ENCODE results near the gene STARD7. TPM values are rescaled to one million over a fixed set of nuclear protein-coding genes. Genes with fewer than 3 reads are reported as not detected.

The STARD7 gene
- total and polyA plus RNA-seq, 4 donors = 42.9 to 120 (median 59.7) TPM

DNA sequence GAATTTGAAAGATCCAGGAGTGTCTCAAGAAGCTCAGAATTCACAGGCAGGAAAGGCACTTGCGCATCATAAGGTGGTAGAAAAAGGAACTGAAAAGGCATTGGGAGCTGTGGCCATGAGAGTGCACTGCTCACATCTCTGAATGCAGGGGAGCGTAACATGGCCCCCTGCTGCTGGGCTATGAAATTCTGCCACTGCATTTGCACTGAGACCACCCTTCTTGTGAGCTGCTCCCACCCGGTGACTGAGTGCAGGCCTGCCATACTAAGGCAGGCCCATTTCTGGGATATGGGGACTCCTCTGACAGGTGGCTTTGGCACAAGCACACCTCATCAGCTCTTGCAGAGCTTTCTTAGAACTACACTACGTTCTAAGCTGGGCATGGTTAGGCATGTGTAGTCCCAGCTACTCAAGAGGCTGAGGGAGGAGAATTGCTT lies 25.3 kb upstream of the STARD7 start:
- H3K9ac ChIP-seq (ENCODE audit: low read depth in 1 of 2, low read length in 2 of 2) = no peak overlapping the region
- TF ChIP-seq REST (IDR thresholded peaks at IDR 0.05) = no peak
- no peak for TF ChIP-seq EGR1 (IDR thresholded peaks at IDR 0.05; ENCODE audit: low read depth in 2 of 2)
- no peak for TF ChIP-seq NR2F2 (IDR thresholded peaks at IDR 0.05)
- no peak for TF ChIP-seq CTCF (IDR thresholded peaks at IDR 0.05; ENCODE audit: low read depth, low read length, missing input control)
- no peak for TF ChIP-seq GABPA (IDR thresholded peaks at IDR 0.05 in 1 of 2, conservative IDR thresholded peaks at IDR 0.05 in 1 of 2)
- TF ChIP-seq ATF3 (IDR thresholded peaks at IDR 0.05) = no peak
- TF ChIP-seq ZBTB33 (IDR thresholded peaks at IDR 0.05) = no peak
- no peak for TF ChIP-seq FOXA1 (IDR thresholded peaks at IDR 0.05)
- TF ChIP-seq SP1 (IDR thresholded peaks at IDR 0.05) = no peak
- TF ChIP-seq HNF4G (IDR thresholded peaks at IDR 0.05) = no peak
- TF ChIP-seq RAD21 (IDR thresholded peaks at IDR 0.05) = no peak
- TF ChIP-seq, protein P1, sequence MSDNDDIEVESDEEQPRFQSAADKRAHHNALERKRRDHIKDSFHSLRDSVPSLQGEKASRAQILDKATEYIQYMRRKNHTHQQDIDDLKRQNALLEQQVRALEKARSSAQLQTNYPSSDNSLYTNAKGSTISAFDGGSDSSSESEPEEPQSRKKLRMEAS (IDR thresholded peaks at IDR 0.05) = no peak
- no peak for TF ChIP-seq JUND (IDR thresholded peaks at IDR 0.05)
- no peak for TF ChIP-seq TAF1 (conservative IDR thresholded peaks at IDR 0.05)
- no peak for TF ChIP-seq YY1 (IDR thresholded peaks at IDR 0.05)
- no peak for TF ChIP-seq RXRA (IDR thresholded peaks at IDR 0.05)
- DNase-seq (ENCODE audit: low spot score) = no peak
- H3K4me3 ChIP-seq (ENCODE audit: low read depth in 1 of 3, low read length in 3 of 3) = no peak overlapping the region
- no peaks in the 10 kb centered on the region for H3K27me3 ChIP-seq (ENCODE audit: control insufficient read depth in 4 of 4, insufficient read depth in 4 of 4, low read length in 3 of 4)
- H3K4me1 ChIP-seq (ENCODE audit: control insufficient read depth in 4 of 4, insufficient read depth in 4 of 4, low read length in 3 of 4) = no peaks in the 10 kb centered on the region
- no peak overlapping the region for H3K27ac ChIP-seq (ENCODE audit: low read depth in 1 of 2, low read length in 2 of 2)
- peaks cover 0 to 3% (median 0%) of the 10 kb centered on the region in 4 donors for H3K36me3 ChIP-seq (ENCODE audit: control insufficient read depth in 4 of 4, insufficient read depth in 3 of 4, low read depth in 1 of 4, low read length in 3 of 4)
- H3K9me3 ChIP-seq (ENCODE audit: control insufficient read depth in 4 of 4, low read length in 3 of 4) = no peaks in the 10 kb centered on the region
- 88% methylated on average over 4 of the region's 4 CpGs for WGBS

GRCh38 chr2:96233436-96233835 lies 24.8 kb upstream of the STARD7 start:
- Histone ChIP-seq H3K4me3 (ENCODE audit: low read depth in 1 of 3, low read length in 3 of 3) (no peak overlapping the region), H3K9ac (ENCODE audit: low read depth in 1 of 2, low read length in 2 of 2) (no peak overlapping the region), H3K27me3 (ENCODE audit: control insufficient read depth in 4 of 4, insufficient read depth in 4 of 4, low read length in 3 of 4) (no peaks in the 10 kb centered on the region), H3K9me3 (ENCODE audit: control insufficient read depth in 4 of 4, low read length in 3 of 4) (no peaks in the 10 kb centered on the region), H3K27ac (ENCODE audit: low read depth in 1 of 2, low read length in 2 of 2) (no peak overlapping the region), H3K36me3 (ENCODE audit: control insufficient read depth in 4 of 4, insufficient read depth in 3 of 4, low read depth in 1 of 4, low read length in 3 of 4) (peaks cover 0 to 3% (median 0%) of the 10 kb centered on the region in 4 donors), H3K4me1 (ENCODE audit: control insufficient read depth in 4 of 4, insufficient read depth in 4 of 4, low read length in 3 of 4) (no peaks in the 10 kb centered on the region)
- 92% methylated on average over 6 of the region's 6 CpGs for WGBS
- TF ChIP-seq FOXA2 (IDR thresholded peaks at IDR 0.05) = no peak
- no peak for TF ChIP-seq HNF4G (IDR thresholded peaks at IDR 0.05)
- TF ChIP-seq RXRA (IDR thresholded peaks at IDR 0.05) = no peak
- TF ChIP-seq NR2F2 (IDR thresholded peaks at IDR 0.05) = no peak
- TF ChIP-seq JUND (IDR thresholded peaks at IDR 0.05) = no peak
- no peak for TF ChIP-seq FOXA1 (IDR thresholded peaks at IDR 0.05)
- TF ChIP-seq GABPA (IDR thresholded peaks at IDR 0.05 in 1 of 2, conservative IDR thresholded peaks at IDR 0.05 in 1 of 2) = no peak
- no peak for TF ChIP-seq RAD21 (IDR thresholded peaks at IDR 0.05)
- no peak for TF ChIP-seq ATF3 (IDR thresholded peaks at IDR 0.05)
- TF ChIP-seq YY1 (IDR thresholded peaks at IDR 0.05) = no peak
- TF ChIP-seq ZBTB33 (IDR thresholded peaks at IDR 0.05) = no peak
- no peak for DNase-seq (ENCODE audit: low spot score)

Measured in liver (tissue), 9 donors.